ENCODE measurements around the gene CTNND2.

DNA sequence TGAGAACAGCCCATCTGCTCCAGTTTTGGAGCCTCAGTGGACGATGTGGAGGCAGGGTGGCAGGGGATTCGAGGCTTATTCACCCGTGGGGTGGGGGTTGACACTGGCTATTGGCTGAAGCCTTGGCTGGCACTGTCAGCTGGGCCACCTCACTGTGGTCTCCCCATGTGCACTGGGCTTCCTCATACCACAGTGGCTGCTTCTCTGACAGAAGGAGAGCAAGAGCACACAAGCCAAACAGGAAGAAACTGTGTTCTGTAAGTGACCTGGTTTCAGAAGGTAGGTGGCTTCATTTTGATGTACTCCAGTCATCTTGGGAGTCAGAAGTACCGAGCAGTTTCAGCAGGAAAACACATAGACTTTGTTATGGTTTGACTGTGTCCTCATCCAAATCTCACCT is 24.7 kb upstream of the CTNND2 start:
- TF ChIP-seq, protein P1, sequence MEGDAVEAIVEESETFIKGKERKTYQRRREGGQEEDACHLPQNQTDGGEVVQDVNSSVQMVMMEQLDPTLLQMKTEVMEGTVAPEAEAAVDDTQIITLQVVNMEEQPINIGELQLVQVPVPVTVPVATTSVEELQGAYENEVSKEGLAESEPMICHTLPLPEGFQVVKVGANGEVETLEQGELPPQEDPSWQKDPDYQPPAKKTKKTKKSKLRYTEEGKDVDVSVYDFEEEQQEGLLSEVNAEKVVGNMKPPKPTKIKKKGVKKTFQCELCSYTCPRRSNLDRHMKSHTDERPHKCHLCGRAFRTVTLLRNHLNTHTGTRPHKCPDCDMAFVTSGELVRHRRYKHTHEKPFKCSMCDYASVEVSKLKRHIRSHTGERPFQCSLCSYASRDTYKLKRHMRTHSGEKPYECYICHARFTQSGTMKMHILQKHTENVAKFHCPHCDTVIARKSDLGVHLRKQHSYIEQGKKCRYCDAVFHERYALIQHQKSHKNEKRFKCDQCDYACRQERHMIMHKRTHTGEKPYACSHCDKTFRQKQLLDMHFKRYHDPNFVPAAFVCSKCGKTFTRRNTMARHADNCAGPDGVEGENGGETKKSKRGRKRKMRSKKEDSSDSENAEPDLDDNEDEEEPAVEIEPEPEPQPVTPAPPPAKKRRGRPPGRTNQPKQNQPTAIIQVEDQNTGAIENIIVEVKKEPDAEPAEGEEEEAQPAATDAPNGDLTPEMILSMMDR (IDR thresholded peaks at IDR 0.05): no peak
- no peak for TF ChIP-seq EZH2phosphoT487 (IDR thresholded peaks at IDR 0.05)
